Vagina (tissue), 2 donors: ENCODE data around the gene LILRB2.

Source experiments
- CTCF ChIP-seq, 3 experiments: fragments of 450-650 bp in 2 of 3; fragments of 200-600 bp in 1 of 3; sonication (generic) in 1 of 3; IDR thresholded peaks; one replicate each; pipeline ENCODE4 v1.5.1; 2017 to 2019; ENCODE audit warnings: antibody characterized with exemption in 3 of 3, mild to moderate bottlenecking in 2 of 3, moderate library complexity in 2 of 3
- POLR2A ChIP-seq, 2 donors: fragments of 450-650 bp; IDR thresholded peaks; one replicate each; pipeline ENCODE4 v1.6.1; 2017; ENCODE audit warnings: antibody characterized with exemption in 2 of 2, mild to moderate bottlenecking in 2 of 2, moderate library complexity in 2 of 2

GRCh38 chr19:54302257-54302656 is 21.3 kb upstream of the LILRB2 start:
- TF ChIP-seq CTCF (IDR thresholded peaks at IDR 0.05) (no peak), POLR2A (IDR thresholded peaks at IDR 0.05) (no peak)
